Activated T-cell treated with anti-CD3 and anti-CD28 coated beads, Interleukin-2, amount 50 U/mL, for 72 hours (primary cell): ENCODE data around the gene CCDC34. TPM values are rescaled to one million over a fixed set of nuclear protein-coding genes. Genes with fewer than 3 reads are reported as not detected.
"Not testable (repeated sequence)": the region's sequence is repeated elsewhere in the genome, so short reads cannot be mapped to it uniquely, and the experiment has no call there.

ENCODE experiments used
- ATAC-seq, 2 donors: fragments of 150-1000 bp; cut with Tn5 transposase; replicated peaks in 1 of 2; 2 replicates each; pipeline ENCODE4 v1.10.0; 2021; ENCODE audit warnings: moderate library complexity in 2 of 2, mild to moderate bottlenecking in 1 of 2
- DNase-seq, 2 donors: peaks; one replicate each; pipeline ENCODE4 v3.0.0; 2021 to 2022; ENCODE audit warnings: mixed read lengths in 1 of 2
- H3K27ac Mint-ChIP-seq: one replicate; pipeline ENCODE4 v1.8.0; 2022; ENCODE audit warnings: mild to moderate bottlenecking, moderate library complexity, mixed read lengths
- H3K27me3 Mint-ChIP-seq: one replicate; pipeline ENCODE4 v1.8.0; 2022; ENCODE audit warnings: low read depth, mixed read lengths
- H3K36me3 Mint-ChIP-seq, 2 donors: one replicate each; pipeline ENCODE4 v1.8.0; 2022; ENCODE audit warnings: mixed read lengths in 2 of 2, mild to moderate bottlenecking in 1 of 2; ENCODE audit not compliant: insufficient read depth in 2 of 2
- H3K4me1 Mint-ChIP-seq: one replicate; pipeline ENCODE4 v1.8.0; 2022; ENCODE audit warnings: low read depth, mixed read lengths
- H3K4me3 Mint-ChIP-seq, 2 donors: one replicate each; pipeline ENCODE4 v1.8.0; 2022; ENCODE audit warnings: mild to moderate bottlenecking in 2 of 2, mixed read lengths in 2 of 2, moderate library complexity in 2 of 2
- H3K9me3 Mint-ChIP-seq, 2 donors: one replicate each; pipeline ENCODE4 v1.8.0; 2022; ENCODE audit warnings: mixed read lengths in 2 of 2
- total RNA-seq, 2 donors: library from RNA; stranded (reverse); gene quantifications; one replicate each; pipeline ENCODE4 v1.2.3, GENCODE V29; 2022

The CCDC34 gene
- total RNA-seq, 2 donors from 2014 or later = 16.0 to 20.2 TPM

DNA sequence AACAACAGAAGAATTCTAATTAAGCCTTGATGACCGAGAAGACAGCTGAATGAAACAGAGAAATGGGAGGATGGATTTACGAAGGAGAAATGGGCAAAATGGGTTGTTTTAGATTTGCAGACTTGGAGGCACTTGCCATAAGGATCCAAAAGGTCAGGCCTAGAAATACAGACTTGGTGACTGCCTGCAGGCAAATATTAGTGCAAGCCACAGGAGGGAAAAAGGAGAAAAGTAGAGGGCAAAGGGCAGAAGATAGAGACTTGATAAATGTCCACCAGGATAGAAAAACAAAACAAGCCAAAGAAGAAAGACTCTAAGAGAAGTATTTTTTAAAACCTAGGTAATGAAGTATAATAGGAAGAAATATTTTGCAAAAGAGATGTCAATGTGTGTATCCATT is 13.1 kb downstream of the CCDC34 start:
- Mint-ChIP-seq H3K4me3 (no peak overlapping the region), H3K27ac (no peak overlapping the region), H3K36me3 (peaks cover 2 to 6% of the 10 kb centered on the region in 2 donors), H3K9me3 (no peaks in the 10 kb centered on the region), H3K27me3 (no peaks in the 10 kb centered on the region), H3K4me1 (no peaks in the 10 kb centered on the region)
- ATAC-seq (no peak), DNase-seq (no peak)

DNA sequence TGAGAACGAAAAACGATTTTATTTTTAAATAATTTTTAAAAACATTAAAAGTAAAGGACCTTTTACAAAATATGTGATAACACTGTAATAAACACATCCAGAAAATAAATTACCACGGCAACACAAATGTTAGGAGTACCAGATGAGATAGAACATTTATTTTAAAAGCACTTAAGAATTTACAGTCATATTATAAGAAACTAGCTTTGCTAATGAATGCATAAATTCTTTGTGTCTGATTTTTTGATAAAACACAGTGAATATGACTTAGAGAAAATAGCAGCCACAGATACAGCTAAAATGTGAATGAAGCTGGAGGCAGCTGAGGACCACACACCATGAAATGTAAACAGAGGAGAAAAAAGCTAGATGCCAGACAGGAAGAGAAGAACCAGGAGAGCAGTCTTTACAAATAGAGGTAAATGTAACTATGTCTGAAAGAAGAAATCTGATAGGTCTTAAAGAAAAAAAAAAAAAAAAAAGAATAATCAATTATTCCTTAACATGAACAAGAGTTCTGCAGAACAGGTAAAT is 14.6 kb downstream of the CCDC34 start:
- Mint-ChIP-seq H3K27ac (no peak overlapping the region), H3K4me3 (no peak overlapping the region), H3K27me3 (no peaks in the 10 kb centered on the region), H3K9me3 (no peaks in the 10 kb centered on the region), H3K4me1 (no peaks in the 10 kb centered on the region), H3K36me3 (peaks cover 2 to 6% of the 10 kb centered on the region in 2 donors)
- DNase-seq = no peak
- ATAC-seq = no peak

DNA sequence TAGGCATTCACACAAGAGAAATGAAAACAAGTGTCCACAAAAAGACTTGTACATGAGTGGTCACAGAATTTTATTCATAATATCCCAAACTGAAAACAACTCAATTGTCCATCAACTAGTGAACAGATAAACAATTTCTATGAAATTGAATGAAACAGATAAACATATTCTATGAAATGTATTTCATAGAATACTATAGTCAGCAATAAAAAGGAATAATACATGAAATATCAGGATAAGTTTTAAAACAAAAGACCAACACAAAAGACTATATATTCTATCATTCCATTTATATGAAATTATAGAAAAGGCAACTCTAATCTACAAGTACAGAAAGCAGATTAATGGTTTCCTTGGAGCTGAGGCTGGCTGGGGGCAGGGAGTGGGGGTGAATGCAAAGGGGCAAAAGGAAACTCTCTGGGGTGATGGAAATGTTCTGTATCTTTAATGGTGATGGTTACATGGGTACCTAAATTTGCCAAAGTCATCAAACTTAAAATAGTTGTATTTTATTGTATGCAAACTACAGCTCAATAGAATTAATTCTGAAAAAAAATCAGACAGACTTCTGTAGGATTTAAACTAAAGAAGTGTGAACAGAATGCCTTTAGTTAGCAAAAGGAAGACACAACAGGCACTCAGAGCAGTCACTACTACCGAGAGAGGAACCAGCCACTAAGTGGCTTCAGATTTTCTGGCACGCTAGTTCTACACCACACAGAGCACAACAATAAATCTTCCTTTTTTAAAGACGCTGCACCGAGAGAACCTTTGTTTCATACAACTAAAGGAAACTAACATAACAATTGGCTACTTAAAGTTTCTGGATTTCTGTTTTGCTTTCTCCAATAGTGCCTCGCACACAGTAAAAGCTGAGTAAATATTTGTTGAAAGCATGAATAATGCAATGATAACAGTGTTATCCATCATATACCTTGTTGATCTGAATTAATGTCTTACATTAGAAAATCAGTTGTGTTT is 15.4 kb downstream of the CCDC34 start:
- DNase-seq = no peak
- H3K36me3 Mint-ChIP-seq = peaks cover 2 to 6% of the 10 kb centered on the region in 2 donors
- no peaks in the 10 kb centered on the region for H3K27me3 Mint-ChIP-seq
- H3K4me3 Mint-ChIP-seq = no peak overlapping the region
- H3K4me1 Mint-ChIP-seq = no peaks in the 10 kb centered on the region
- ATAC-seq = no peak
- no peak overlapping the region for H3K27ac Mint-ChIP-seq
- no peaks in the 10 kb centered on the region for H3K9me3 Mint-ChIP-seq

DNA sequence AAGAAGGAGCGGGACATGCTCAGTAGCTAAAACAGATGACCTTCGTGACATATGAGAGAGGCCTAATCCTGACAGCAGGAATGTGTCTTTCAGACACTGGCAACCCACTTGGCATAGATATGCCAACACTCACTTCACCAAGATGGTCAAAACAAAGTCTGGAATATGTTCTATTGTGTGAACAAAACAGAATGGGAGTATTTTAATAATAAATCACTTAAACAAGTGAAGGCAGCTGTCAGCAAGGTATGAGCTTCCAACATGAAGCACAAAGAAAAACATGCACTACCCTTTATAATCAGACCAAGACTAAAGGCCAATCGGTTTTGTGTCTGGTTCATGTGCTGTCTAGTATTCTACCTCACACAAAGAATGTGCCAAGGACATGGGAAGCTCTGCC is 23.1 kb downstream of the CCDC34 start:
- H3K27ac Mint-ChIP-seq = no peak overlapping the region
- H3K9me3 Mint-ChIP-seq = no peaks in the 10 kb centered on the region
- no peak for DNase-seq
- no peaks in the 10 kb centered on the region for H3K27me3 Mint-ChIP-seq
- no peaks in the 10 kb centered on the region for H3K4me1 Mint-ChIP-seq
- ATAC-seq = no peak
- no peak overlapping the region for H3K4me3 Mint-ChIP-seq
- H3K36me3 Mint-ChIP-seq = no peaks in the 10 kb centered on the region

DNA sequence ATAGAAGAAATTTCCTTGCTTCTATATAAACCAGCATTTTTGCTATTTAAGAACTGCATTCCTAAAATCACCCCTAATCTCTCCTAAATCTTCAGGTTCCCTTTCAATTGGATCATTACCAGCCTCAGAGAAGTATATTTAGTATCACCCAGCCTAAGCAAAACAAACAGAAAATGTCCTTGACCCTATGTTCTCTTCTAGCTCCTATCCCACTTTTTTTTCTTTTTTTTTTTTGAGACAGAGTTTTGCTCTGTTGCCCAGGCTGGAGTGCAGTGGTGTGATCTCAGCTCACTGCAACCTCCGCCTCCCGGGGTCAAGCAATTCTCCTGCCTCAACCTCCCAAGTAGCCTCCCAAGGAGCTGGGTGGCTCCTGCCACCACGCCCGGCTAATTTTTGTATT is 28.3 kb downstream of the CCDC34 start:
- H3K27ac Mint-ChIP-seq, H3K27me3 Mint-ChIP-seq, H3K4me1 Mint-ChIP-seq, ATAC-seq, H3K36me3 Mint-ChIP-seq, DNase-seq, H3K9me3 Mint-ChIP-seq, H3K4me3 Mint-ChIP-seq: not testable (repeated sequence)

DNA sequence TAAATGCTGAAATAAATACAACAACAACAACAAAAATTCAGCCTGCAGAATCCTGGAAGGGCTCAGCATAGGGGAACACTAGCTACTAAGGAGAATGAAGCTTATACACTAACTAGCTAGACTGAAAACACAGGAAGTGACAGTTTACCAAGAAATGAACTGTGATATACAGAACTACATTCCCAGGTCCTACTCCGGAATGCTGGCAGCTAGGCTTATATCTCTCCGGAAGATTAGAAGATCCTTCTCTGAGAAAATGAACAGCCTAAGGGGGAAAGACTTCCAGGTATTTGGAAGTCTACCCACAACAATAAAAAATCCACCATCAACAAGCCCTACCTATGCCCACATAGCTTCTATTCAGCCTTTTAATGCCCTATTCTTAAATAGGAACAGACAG is 31.0 kb downstream of the CCDC34 start:
- Mint-ChIP-seq H3K4me3 (no peak overlapping the region), H3K9me3 (no peaks in the 10 kb centered on the region), H3K36me3 (peaks cover 0 to 2% of the 10 kb centered on the region in 2 donors), H3K27me3 (no peaks in the 10 kb centered on the region), H3K4me1 (no peaks in the 10 kb centered on the region), H3K27ac (no peak overlapping the region)
- ATAC-seq (no peak), DNase-seq (no peak)

DNA sequence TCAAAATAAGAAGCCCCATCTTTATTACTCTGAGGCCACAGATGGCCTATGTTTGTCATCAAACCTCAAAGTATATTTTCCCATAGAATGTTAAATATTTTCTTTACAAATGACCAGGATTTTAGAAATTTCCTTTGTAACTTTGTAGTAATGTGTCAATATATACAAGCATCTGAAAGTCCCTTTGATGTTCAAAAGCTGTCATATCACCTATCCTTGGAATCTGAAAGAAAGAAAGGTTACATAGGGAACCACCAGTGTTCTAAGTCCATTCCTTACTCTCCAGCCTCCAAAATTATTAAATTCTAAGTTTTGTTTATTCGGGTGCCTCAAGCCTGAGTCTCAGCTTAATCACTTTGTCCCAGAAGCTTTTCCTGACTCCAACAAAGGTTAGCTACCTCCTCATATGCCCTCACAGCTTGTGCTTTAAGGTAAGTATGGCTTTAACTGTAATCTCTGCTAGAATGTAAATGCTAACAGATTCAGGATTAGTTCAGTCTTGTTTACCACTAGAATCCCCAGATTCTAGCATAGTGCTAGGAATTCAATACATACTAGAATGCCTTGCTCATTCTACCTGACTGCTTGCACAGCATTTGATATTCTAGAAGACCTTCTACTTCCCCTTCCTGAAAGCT is 32.3 kb downstream of the CCDC34 start:
- H3K27ac Mint-ChIP-seq = no peak overlapping the region
- ATAC-seq (no peak), DNase-seq (no peak)
- H3K4me3 Mint-ChIP-seq = no peak overlapping the region
- peaks cover under 1 to 2% of the 10 kb centered on the region in 2 donors for H3K36me3 Mint-ChIP-seq
- H3K9me3 Mint-ChIP-seq = peaks cover 1 to 2% of the 10 kb centered on the region in 2 donors
- no peaks in the 10 kb centered on the region for H3K27me3 Mint-ChIP-seq
- H3K4me1 Mint-ChIP-seq = no peaks in the 10 kb centered on the region

DNA sequence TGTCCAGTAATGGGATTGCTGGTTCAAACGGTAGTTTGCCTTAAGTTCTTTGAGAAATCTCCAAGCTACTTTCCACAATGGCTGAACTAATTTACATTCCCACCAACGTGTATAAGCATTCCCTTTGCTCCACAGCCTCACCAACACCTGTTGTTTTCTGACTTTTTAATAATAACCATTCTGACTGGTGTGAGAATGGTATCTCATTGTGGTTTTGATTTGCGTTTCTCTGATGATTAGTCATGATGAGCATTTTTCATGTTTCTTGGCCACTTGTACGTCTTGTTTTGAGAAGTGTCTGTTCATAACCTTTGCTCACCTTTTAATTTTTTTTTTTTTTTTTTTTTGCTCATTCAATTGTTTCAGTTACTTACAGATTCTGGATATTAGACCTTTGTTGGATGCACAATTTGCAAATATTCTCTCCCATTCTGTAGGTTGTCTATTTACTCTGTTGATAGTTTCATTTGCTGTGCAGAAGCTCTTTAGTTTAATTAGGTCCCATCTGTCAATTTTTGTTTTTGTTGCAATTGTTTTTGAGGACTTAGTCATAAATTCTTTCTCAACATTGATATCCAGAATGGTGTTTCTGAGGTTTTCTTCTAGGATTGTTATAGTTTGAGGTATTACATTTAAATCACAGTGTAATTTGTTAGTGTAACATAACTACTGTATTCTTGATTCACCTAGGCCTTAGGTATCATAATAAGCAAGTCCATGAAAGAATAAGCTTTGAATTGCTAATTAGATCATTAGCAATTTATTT is 33.0 kb downstream of the CCDC34 start:
- no peak overlapping the region for H3K27ac Mint-ChIP-seq
- no peak overlapping the region for H3K4me3 Mint-ChIP-seq
- no peaks in the 10 kb centered on the region for H3K4me1 Mint-ChIP-seq
- DNase-seq (no peak), ATAC-seq (no peak)
- H3K36me3 Mint-ChIP-seq = peaks cover 3 to 5% of the 10 kb centered on the region in 2 donors
- H3K9me3 Mint-ChIP-seq = peaks cover 2 to 4% of the 10 kb centered on the region in 2 donors
- H3K27me3 Mint-ChIP-seq = no peaks in the 10 kb centered on the region

DNA sequence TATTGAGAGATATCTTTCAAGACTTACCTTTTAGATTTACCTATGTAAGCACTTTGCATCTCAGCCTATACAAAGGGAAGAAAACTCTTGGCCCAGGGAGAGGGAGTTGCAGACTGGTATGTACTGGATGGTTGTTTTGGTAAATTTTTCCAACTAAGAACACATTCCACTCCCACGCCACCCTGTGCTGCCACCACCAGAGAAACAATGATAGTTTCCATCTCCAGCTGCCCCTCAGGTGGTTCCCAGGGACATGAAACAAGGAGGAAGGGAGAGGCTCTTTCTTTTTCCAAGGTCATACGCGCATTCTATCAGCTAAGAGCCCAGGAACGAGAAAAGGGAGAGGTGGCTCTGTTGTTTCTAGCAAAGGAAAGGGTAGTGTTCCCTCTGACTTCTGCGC is 34.4 kb downstream of the CCDC34 start:
- DNase-seq = no peak
- Mint-ChIP-seq H3K9me3 (peaks cover 2 to 4% of the 10 kb centered on the region in 2 donors), H3K27me3 (peaks cover 10% of the 10 kb centered on the region), H3K36me3 (peaks cover 3 to 5% of the 10 kb centered on the region in 2 donors), H3K4me1 (peaks cover 9% of the 10 kb centered on the region), H3K4me3 (no peak overlapping the region), H3K27ac (no peak overlapping the region)
- no peak for ATAC-seq

DNA sequence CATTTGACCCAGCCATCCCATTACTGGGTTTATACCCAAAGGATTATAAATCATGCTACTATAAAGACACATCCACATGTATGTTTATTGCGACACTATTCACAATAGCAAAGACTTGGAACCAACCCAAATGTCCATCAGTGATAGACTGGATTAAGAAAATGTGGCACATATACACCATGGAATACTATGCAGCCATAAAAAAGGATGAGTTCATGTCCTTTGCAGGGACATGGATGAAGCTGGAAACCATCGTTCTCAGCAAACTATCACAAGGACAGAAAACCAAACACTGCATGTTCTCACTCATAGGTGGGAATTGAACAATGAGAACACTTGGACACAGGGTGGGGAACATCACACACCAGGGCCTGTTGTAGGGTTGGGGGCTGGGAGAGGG is 36.0 kb downstream of the CCDC34 start:
- DNase-seq, H3K4me3 Mint-ChIP-seq, ATAC-seq, H3K36me3 Mint-ChIP-seq, H3K27ac Mint-ChIP-seq, H3K9me3 Mint-ChIP-seq: not testable (repeated sequence)
- Mint-ChIP-seq H3K27me3 (peaks cover 14% of the 10 kb centered on the region), H3K4me1 (peaks cover 12% of the 10 kb centered on the region)

DNA sequence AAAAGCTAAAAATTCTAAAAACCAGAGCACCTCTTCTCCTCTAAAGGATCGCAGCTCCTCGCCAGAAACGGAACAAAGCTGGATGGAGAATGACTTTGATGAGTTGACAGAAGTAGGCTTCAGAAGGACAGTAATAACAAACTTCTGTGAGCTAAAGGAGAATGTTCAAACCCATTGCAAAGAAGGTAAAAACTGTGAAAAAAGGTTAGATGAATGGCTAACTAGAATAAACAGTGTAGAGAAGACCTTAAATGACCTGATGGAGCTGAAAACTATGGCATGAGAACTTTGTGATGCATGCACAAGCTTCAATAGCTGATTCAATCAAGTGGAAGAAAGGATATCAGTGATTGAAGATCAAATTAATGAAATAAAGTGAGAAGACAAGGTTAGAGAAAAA is 40.8 kb downstream of the CCDC34 start:
- not testable (repeated sequence) for DNase-seq, H3K9me3 Mint-ChIP-seq, H3K36me3 Mint-ChIP-seq, H3K4me3 Mint-ChIP-seq, ATAC-seq, H3K27ac Mint-ChIP-seq
- Mint-ChIP-seq H3K4me1 (peaks cover 26% of the 10 kb centered on the region), H3K27me3 (peaks cover 14% of the 10 kb centered on the region)

DNA sequence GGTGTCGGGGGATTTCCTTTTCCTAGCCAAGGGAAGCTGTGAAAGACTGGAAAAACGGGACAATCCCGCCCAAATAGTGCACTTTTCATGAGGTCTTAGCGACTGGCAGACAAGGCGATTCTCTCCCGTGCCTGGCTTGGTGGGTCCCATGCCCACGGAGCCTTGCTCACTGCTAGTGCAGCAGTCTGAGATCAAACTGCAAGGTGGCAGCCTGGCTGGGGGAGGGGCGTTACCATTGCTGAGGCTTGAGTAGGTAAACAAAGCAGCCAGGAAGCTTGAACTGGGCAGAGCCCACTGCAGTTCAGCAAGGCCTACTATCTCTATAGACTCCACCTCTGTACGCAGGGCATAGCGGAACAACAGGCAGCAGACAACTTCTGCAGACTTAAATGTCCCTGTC is 41.7 kb downstream of the CCDC34 start:
- DNase-seq, H3K36me3 Mint-ChIP-seq, ATAC-seq, H3K27ac Mint-ChIP-seq, H3K4me3 Mint-ChIP-seq, H3K9me3 Mint-ChIP-seq: not testable (repeated sequence)
- Mint-ChIP-seq H3K27me3 (peaks cover 19% of the 10 kb centered on the region), H3K4me1 (peaks cover 26% of the 10 kb centered on the region)

DNA sequence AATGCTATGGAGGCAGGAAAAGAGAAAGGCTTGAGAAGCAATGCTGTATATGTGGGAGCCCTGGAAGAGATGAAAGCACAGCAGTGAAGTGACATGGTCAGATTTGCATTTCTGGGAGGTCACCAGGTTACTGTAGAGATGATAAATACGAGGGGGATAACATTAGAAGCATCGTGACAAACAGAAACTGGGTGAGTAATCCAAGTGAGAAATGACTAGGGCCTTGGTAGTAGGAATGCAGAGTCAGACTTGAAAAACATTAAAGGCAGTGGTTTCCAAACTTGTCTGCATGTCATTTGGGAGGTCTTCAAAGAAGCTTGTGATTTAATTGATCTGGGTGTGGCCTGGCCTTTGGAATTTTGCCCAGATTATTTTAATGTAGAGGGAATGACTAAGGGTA is 43.9 kb downstream of the CCDC34 start:
- peaks cover 13% of the 10 kb centered on the region for H3K27me3 Mint-ChIP-seq
- H3K9me3 Mint-ChIP-seq = no peaks in the 10 kb centered on the region
- H3K27ac Mint-ChIP-seq = no peak overlapping the region
- peaks cover 0 to 2% of the 10 kb centered on the region in 2 donors for H3K36me3 Mint-ChIP-seq
- ATAC-seq (peak; percentile 99), DNase-seq (peak; percentile 13 to 48)
- no peak overlapping the region for H3K4me3 Mint-ChIP-seq
- H3K4me1 Mint-ChIP-seq = peaks cover 22% of the 10 kb centered on the region
